Measurements from ENCODE around the gene ANKRD30BL. TPM values are rescaled to one million over a fixed set of nuclear protein-coding genes. Genes with fewer than 3 reads are reported as not detected.
"Not testable (repeated sequence)": the region's sequence is repeated elsewhere in the genome, so short reads cannot be mapped to it uniquely, and the experiment has no call there.

ANKRD30BL gene
- polyA plus RNA-seq: 0.09 TPM
- long read RNA-seq, donor 1: 0 reads
- long read RNA-seq, donor 2: 0 reads
- long read RNA-seq, donor 3: 0 reads
- long read RNA-seq, donor 4: 0 reads
- long read RNA-seq, donor 5: 0 reads
- long read RNA-seq, donor 6: 0 reads
- long read RNA-seq, donor 7: 0 reads
- long read RNA-seq, donor 8: 0 reads
- long read RNA-seq, donor 9: 0 reads
- long read RNA-seq, donor 10: 0 reads
- long read RNA-seq, donor 11: 0 reads

- WGBS (ENCODE audit: insufficient coverage, low lambda C conversion rate): no CpG with 5 or more reads among the region's 48 CpGs
- not testable (repeated sequence) for H3K4me3 ChIP-seq (ENCODE audit: low read length); DNase-seq; H3K4me1 ChIP-seq (ENCODE audit: control insufficient read depth, insufficient read depth, low read length); H3K36me3 ChIP-seq (ENCODE audit: control insufficient read depth, insufficient read depth, low read length); H3K9me3 ChIP-seq (ENCODE audit: control insufficient read depth, low read depth, low read length); H3K27me3 ChIP-seq (ENCODE audit: control insufficient read depth, insufficient read depth, low read length); H3K27ac ChIP-seq (ENCODE audit: low read length)
Measured at GRCh38 chr2:132161161-132162124, at the start of gene ANKRD30BL. TSS of gene ANKRD30BL (minus strand) at chr2:132161952. CDS start at chr2:132161705, 247 bp downstream.

DNA sequence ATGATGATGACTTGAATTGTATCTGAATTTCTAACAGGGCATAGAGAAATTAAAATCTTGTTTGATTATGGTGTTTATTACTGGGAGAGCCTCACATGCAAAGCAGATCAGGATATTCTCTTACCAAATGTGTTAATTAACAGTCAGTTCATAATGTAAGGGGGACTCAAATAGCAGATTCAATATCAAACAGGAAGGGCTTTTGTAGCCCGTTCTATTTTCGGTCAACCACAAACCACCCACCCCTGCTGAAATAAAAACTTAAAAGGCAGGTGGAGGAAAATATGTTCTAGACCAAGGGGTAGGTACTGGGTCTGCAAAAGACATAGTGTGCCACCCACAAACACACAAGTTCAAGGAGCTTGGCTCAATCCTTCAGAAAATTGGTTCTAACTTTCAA, 41.1 kb upstream of the ANKRD30BL start:
- not testable (repeated sequence) for H3K9me3 ChIP-seq (ENCODE audit: control insufficient read depth, low read depth, low read length); H3K36me3 ChIP-seq (ENCODE audit: control insufficient read depth, insufficient read depth, low read length); DNase-seq; H3K27me3 ChIP-seq (ENCODE audit: control insufficient read depth, insufficient read depth, low read length); H3K4me1 ChIP-seq (ENCODE audit: control insufficient read depth, insufficient read depth, low read length); H3K4me3 ChIP-seq (ENCODE audit: low read length); H3K27ac ChIP-seq (ENCODE audit: low read length)
- WGBS (ENCODE audit: insufficient coverage, low lambda C conversion rate): no CpG with 5 or more reads among the region's 2 CpGs

- not testable (repeated sequence) for H3K4me3 ChIP-seq (ENCODE audit: low read length); H3K36me3 ChIP-seq (ENCODE audit: control insufficient read depth, insufficient read depth, low read length); H3K27me3 ChIP-seq (ENCODE audit: control insufficient read depth, insufficient read depth, low read length); H3K27ac ChIP-seq (ENCODE audit: low read length); H3K4me1 ChIP-seq (ENCODE audit: control insufficient read depth, insufficient read depth, low read length); H3K9me3 ChIP-seq (ENCODE audit: control insufficient read depth, low read depth, low read length); DNase-seq
- 100% methylated on average over 1 of the region's 5 CpGs for WGBS (ENCODE audit: insufficient coverage, low lambda C conversion rate)
Measured at GRCh38 chr2:132192854-132193253, 31.1 kb upstream of the ANKRD30BL start.

DNA sequence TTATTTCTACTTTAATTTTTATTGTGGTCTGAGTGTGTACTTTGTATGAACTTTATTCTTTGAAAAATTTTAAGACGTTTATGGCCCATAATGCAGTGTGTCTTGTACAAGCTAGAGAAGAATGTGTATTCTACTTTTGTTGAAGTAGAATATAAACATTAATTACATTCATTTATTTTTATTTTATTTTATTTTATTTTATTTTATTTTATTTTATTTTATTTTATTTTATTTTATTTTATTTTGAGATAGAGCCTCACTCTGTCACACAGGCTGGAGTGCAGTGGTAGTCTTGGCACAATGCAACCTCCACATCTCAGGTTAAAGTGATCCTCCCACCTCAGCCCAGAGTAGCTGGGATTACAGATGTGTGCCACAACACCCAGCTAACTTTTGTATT, 5.3 kb upstream of the ANKRD30BL start:
- WGBS (ENCODE audit: insufficient coverage, low lambda C conversion rate): no CpG with 5 or more reads among the region's 1 CpG
- not testable (repeated sequence) for H3K4me3 ChIP-seq (ENCODE audit: low read length); H3K9me3 ChIP-seq (ENCODE audit: control insufficient read depth, low read depth, low read length); H3K4me1 ChIP-seq (ENCODE audit: control insufficient read depth, insufficient read depth, low read length); H3K36me3 ChIP-seq (ENCODE audit: control insufficient read depth, insufficient read depth, low read length); DNase-seq; H3K27me3 ChIP-seq (ENCODE audit: control insufficient read depth, insufficient read depth, low read length); H3K27ac ChIP-seq (ENCODE audit: low read length)

GRCh38 chr2:132162125-132162660, 441 bp upstream of the ANKRD30BL start:
- H3K27me3 ChIP-seq (ENCODE audit: control insufficient read depth, insufficient read depth, low read length); DNase-seq; H3K4me3 ChIP-seq (ENCODE audit: low read length); H3K36me3 ChIP-seq (ENCODE audit: control insufficient read depth, insufficient read depth, low read length); H3K4me1 ChIP-seq (ENCODE audit: control insufficient read depth, insufficient read depth, low read length); H3K27ac ChIP-seq (ENCODE audit: low read length); H3K9me3 ChIP-seq (ENCODE audit: control insufficient read depth, low read depth, low read length): not testable (repeated sequence)
- WGBS (ENCODE audit: insufficient coverage, low lambda C conversion rate): no CpG with 5 or more reads among the region's 33 CpGs

DNA sequence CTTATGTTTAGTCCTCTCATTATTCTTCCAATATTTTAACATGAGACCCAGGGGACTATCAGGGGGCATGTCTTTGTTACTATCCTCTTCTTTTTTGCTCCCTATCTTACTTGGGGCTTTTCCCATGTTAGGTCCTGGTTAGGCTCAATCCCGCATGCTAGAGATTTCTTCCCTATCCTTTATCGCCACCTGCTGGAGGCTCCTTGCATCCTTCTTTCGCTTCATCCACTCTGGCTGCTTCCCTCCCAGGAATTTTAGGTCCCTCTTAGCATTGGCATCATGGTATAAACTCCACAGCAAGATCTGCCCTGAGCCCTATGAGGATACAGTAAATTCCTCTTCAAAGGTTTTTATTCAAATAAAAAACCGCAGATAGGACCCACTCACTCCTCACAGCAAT, 15.0 kb downstream of the ANKRD30BL start:
- H3K4me3 ChIP-seq (ENCODE audit: low read length); H3K4me1 ChIP-seq (ENCODE audit: control insufficient read depth, insufficient read depth, low read length): not testable (repeated sequence)
- WGBS (ENCODE audit: insufficient coverage, low lambda C conversion rate): no CpG with 5 or more reads among the region's 4 CpGs

More for the DNA sequence above, 15.0 kb downstream of the ANKRD30BL start:
- not testable (repeated sequence) for H3K27ac ChIP-seq (ENCODE audit: low read length); H3K27me3 ChIP-seq (ENCODE audit: control insufficient read depth, insufficient read depth, low read length); H3K9me3 ChIP-seq (ENCODE audit: control insufficient read depth, low read depth, low read length); H3K36me3 ChIP-seq (ENCODE audit: control insufficient read depth, insufficient read depth, low read length)
- DNase-seq: peak; percentile 5 to 9

All from large intestine (tissue), 12 donors.